ENCODE data around the gene RPS19BP1. TPM values are rescaled to one million over a fixed set of nuclear protein-coding genes. Genes with fewer than 3 reads are reported as not detected.

RPS19BP1 gene
- total and polyA plus RNA-seq, 2 of the 8 experiments (the other 6 are each of a cell fraction or from before 2014, with no cell fraction given), result 77.9 to 97.9 TPM

DNA sequence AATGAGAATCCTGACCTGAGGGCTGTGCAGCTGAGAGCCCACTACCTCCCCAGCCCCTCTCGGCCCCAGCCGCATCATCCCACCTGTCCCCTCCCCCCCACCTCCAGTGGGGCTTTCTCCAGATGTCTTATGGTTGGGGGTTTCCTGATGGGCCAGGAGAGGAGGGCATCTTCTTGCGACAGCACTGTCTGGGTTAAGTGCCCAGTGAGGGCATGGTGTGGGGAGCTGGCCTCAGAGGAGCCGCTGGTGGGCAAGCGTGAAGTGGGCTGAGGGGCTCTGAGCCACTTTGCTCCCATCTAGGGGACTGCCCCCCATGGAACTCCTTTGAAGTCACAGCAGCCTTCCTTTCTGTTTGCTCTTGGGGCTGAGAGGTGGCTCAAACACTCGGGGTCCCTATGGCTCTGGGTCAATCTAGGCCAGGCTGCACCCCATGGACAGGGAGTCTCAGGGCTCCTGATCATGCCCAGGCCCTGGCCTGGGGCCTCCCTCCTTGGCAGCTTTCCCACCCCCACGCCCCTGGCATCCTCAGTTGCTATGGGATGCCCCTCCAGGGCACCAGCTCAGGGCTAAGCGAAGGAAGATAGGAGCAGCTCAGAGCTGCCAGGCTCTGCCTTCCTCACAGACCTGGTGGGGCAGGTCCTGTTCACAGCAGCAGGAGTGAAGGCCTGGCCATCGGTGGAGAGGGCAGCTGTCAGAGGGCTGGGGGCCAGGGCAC lies 41.4 kb downstream of the RPS19BP1 start:
- CTCF ChIA-PET (ENCODE audit: partially characterized antibody), result interaction anchor here (0.6 to 19.7 kb wide), 12 partner anchors 11 to 182 kb away, joined by 3 to 361 read pairs (median 5); partner anchors contain the start of genes MIEF1 and RPS19BP1
- DNase-seq (ENCODE audit: low read depth in 1 of 2, low spot score in 2 of 2), result no peak
- H2BK120ac ChIP-seq (replicated peaks; ENCODE audit: low read depth, low read length), result no peak overlapping the region

More for the DNA sequence above, 41.4 kb downstream of the RPS19BP1 start:
- Histone ChIP-seq H3K18ac (ENCODE audit: extremely low read depth, low read length) (no peak overlapping the region), H3K23ac (ENCODE audit: insufficient read length) (no peak overlapping the region), H3K79me1 (ENCODE audit: low read depth, low read length) (no peaks in the 10 kb centered on the region), H2BK12ac (ENCODE audit: low read depth, low read length) (no peak overlapping the region), H3K36me3 (ENCODE audit: control insufficient read depth in 2 of 4, insufficient read depth in 4 of 4, low read length in 3 of 4) (no peaks in the 10 kb centered on the region), H3K4me1 (replicated peaks in 1 of 4; ENCODE audit: control insufficient read depth in 3 of 4, insufficient read depth in 4 of 4, low read length in 3 of 4) (peaks cover 0 to 6% (median 4%) of the 10 kb centered on the region in 4 experiments; a peak in 4 of 7 replicates), H4K91ac (replicated peaks; ENCODE audit: insufficient read length, low read length) (no peak overlapping the region), H2BK20ac (ENCODE audit: low read length) (no peak overlapping the region), H2BK15ac (ENCODE audit: low read length) (no peak overlapping the region), H2BK5ac (ENCODE audit: low read depth, low read length) (no peak overlapping the region), H3K79me2 (ENCODE audit: control insufficient read depth in 1 of 2, insufficient read depth in 2 of 2, low read length in 2 of 2) (no peaks in the 10 kb centered on the region), H3K27me3 (replicated peaks in 1 of 4; ENCODE audit: control insufficient read depth in 3 of 4, extremely low read depth in 1 of 4, insufficient read depth in 3 of 4, low read length in 3 of 4) (peaks cover 0 to 13% (median 3%) of the 10 kb centered on the region in 4 experiments; a peak in 4 of 7 replicates), H3K4ac (replicated peaks; ENCODE audit: insufficient read length, low read depth, low read length) (no peak overlapping the region), H3K27ac (ENCODE audit: low read depth, low read length) (no peak overlapping the region), H3K9ac (replicated peaks in 1 of 4; ENCODE audit: extremely low read depth in 1 of 4, low read depth in 3 of 4, low read length in 3 of 4) (no peak overlapping the region), H4K5ac (ENCODE audit: insufficient read length, low read depth, low read length) (no peak overlapping the region), H4K8ac (ENCODE audit: extremely low read depth, insufficient read depth, low read length) (no peak overlapping the region; the same call in 1 of the 2 replicates), H3K23me2 (ENCODE audit: low read depth, low read length) (no peaks in the 10 kb centered on the region), H3K56ac (replicated peaks; ENCODE audit: insufficient read length, low read depth, low read length) (no peak overlapping the region), H3K14ac (ENCODE audit: insufficient read length) (no peak overlapping the region), H2AFZ (ENCODE audit: low read length) (no peak overlapping the region), H3K4me3 (ENCODE audit: extremely low read depth in 1 of 4, insufficient read depth in 2 of 4, low read depth in 3 of 4, low read length in 4 of 4) (no peak overlapping the region), H3K4me2 (ENCODE audit: insufficient read depth in 1 of 2, low read depth in 2 of 2, low read length in 2 of 2) (no peak overlapping the region), H3K9me3 (ENCODE audit: insufficient read depth in 2 of 2, low read depth in 1 of 2, low read length in 1 of 2) (no peaks in the 10 kb centered on the region), H4K20me1 (replicated peaks in 1 of 2; ENCODE audit: control insufficient read depth in 1 of 2, insufficient read depth in 2 of 2, low read length in 2 of 2) (peaks cover 0 to 3% of the 10 kb centered on the region in 2 experiments), H2AK5ac (ENCODE audit: low read depth, low read length) (no peak overlapping the region)
- WGBS, 2 experiments (ENCODE audit: extremely low coverage in 1 of 2, insufficient coverage in 1 of 2, insufficient read length in 1 of 2, insufficient replicate concordance in 2 of 2, low coverage in 1 of 2, low lambda C conversion rate in 2 of 2, missing lambda C conversion rate in 1 of 2), result 87% methylated on average over 8 of the region's 9 CpGs; no CpG with 5 or more reads in 1 of the 2 experiments
- TF ChIP-seq FOSL1 (IDR thresholded peaks at IDR 0.05; ENCODE audit: insufficient read depth, low read depth, low read length), result no peak
- TF ChIP-seq POLR2A (IDR thresholded peaks at IDR 0.05; ENCODE audit: control extremely low read depth in 1 of 2, low read depth in 2 of 2, low read length in 2 of 2), result no peak
- no peak for TF ChIP-seq GABPA (IDR thresholded peaks at IDR 0.05; ENCODE audit: borderline replicate concordance, insufficient read depth, low read length)
- TF ChIP-seq TEAD4 (IDR thresholded peaks at IDR 0.05; ENCODE audit: low read depth, low read length), result no peak
- TF ChIP-seq SUZ12 (IDR thresholded peaks at IDR 0.05; ENCODE audit: low read length), result no peak
- POLR2A ChIA-PET (ENCODE audit: partially characterized antibody), result interaction anchor here (1.5 to 7.0 kb wide), 7 partner anchors 11 to 177 kb away, joined by 5 to 83 read pairs (median 6); partner anchors contain the start of genes ATF4, MIEF1 and RPL3
- FAIRE-seq, result no peak
